AG04449 (cell line): ENCODE measurements around the gene DIS3L2.

Experiments
- CTCF ChIA-PET: fragments of 350-600 bp; formaldehyde crosslinking; extraction: SDS; loops from one replicate; lab custom pipeline; 2021; ENCODE audit warnings: antibody characterized with exemption; lab: Yijun Ruan, JAX
- POLR2A ChIA-PET: fragments of 400-600, 350-600 bp; formaldehyde crosslinking; extraction: SDS; loops from one replicate; lab custom pipeline; 2020; ENCODE audit warnings: antibody characterized with exemption, inconsistent platforms; lab: Yijun Ruan, JAX
- DNase-seq: peaks from one replicate; pipeline ENCODE4 v3.0.0-alpha.2; 2010; ENCODE audit warnings: low read depth, low spot score
- H3K4me3 ChIP-seq: 2 replicates; pipeline ENCODE4 v1.5.1; 2011; ENCODE audit warnings: low read depth, mild to moderate bottlenecking, control low read depth, low read length
- CTCF ChIP-seq: IDR thresholded peaks from one replicate; pipeline ENCODE4 v1.5.1; 2011; ENCODE audit warnings: mild to moderate bottlenecking, moderate library complexity, low read length, control low read depth, inconsistent platforms; ENCODE audit not compliant: insufficient read depth; ENCODE audit errors: missing control alignments

Gene DIS3L2

DNA sequence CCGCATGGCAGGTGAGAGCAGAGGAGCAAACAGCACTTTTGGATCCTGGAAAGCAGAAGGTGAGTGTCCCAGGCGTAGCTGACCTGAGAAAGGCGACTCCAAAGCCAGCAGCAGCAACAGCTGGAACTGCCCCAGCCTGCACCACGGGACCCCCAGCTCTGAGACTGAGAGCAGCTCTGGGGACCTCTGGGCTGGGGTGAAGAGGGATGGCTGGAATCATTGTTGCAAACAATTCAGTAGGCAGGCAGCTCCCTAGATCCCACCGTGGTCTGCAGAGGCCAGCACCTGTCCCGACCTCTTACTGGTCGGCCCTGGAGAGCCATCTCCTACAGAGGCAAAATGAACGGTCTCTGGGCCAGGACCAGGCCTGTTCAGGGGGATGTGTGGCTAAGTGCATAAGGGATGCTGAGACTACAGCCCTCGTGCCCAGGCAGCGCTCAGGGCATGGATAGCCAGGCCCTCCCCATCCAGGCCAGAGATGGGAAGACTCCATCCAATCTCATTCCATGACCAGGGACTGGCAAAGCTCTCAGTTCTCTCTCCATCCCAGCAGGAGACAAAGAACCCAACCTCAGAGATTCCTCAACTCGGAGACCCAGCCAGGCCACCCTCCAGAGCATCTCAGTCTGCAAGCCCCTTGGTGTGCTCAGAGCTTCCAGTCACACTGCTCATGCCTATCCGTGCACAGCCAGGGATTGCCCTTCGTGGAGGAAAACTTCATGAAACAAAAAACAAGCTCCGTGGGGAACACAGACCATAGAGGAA, 378.8 kb downstream of the DIS3L2 start:
- TF ChIP-seq CTCF, result no peak

GRCh38 chr2:232341061-232341738, 379.7 kb downstream of the DIS3L2 start:
- no peak for DNase-seq
- ChIA-PET CTCF (interaction anchor here (1.0 to 1.8 kb wide), 6 partner anchors 14 to 441 kb away, joined by 3 to 7 read pairs (median 4); no protein-coding TSS in a partner anchor), POLR2A (interaction anchor here (0.6 kb wide), 1 partner anchor 43 kb away, joined by 3 read pairs; no protein-coding TSS in a partner anchor)
- TF ChIP-seq CTCF, result no peak
- no peak overlapping the region for H3K4me3 ChIP-seq

More for the DNA sequence above, 378.8 kb downstream of the DIS3L2 start:
- H3K4me3 ChIP-seq, result no peak overlapping the region
- CTCF ChIA-PET, result interaction anchor here (0.9 to 1.8 kb wide), 9 partner anchors 10 to 440 kb away, joined by 3 to 7 read pairs (median 3); no protein-coding TSS in a partner anchor
- DNase-seq, result no peak
- POLR2A ChIA-PET, result interaction anchor here (0.6 kb wide), 1 partner anchor 43 kb away, joined by 3 read pairs; no protein-coding TSS in a partner anchor

GRCh38 chr2:232341739-232342126, 380.2 kb downstream of the DIS3L2 start:
- ChIA-PET POLR2A (no interaction called here), CTCF (interaction anchor here (1.1 to 1.8 kb wide), 4 partner anchors 15 to 442 kb away, joined by 3 to 5 read pairs (median 4); no protein-coding TSS in a partner anchor)
- no peak for TF ChIP-seq CTCF
- no peak for DNase-seq
- no peak overlapping the region for H3K4me3 ChIP-seq

- POLR2A ChIA-PET, result no interaction called here
Observed at GRCh38 chr2:232342635-232343565, 381.4 kb downstream of the DIS3L2 start.

DNA sequence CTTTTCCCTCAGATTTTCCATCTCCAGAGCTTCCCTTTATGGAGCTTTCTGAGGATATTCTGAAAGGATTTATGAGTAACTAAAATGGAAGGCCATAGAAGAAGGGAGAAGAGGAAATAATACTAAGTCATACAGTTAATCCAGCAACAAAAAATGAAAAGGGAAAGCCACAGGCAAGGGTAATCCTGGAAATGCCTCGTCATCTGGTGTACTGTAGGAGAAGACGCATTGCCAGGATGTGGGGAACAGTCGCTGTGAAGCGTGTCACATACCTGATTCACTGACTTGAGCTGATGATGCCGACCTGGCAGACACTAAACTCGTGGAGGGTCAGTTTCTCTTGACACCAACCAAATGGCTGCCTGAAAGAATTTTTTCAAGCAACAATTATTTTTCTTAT, 382.3 kb downstream of the DIS3L2 start:
- H3K4me3 ChIP-seq, result no peak overlapping the region
- no peak for DNase-seq
- ChIA-PET POLR2A (no interaction called here), CTCF (interaction anchor here (0.7 to 1.8 kb wide), 5 partner anchors 16 to 492 kb away, joined by 3 to 7 read pairs (median 3); no protein-coding TSS in a partner anchor)
- no peak for TF ChIP-seq CTCF

More at GRCh38 chr2:232342635-232343565, 381.4 kb downstream of the DIS3L2 start:
- H3K4me3 ChIP-seq, result no peak overlapping the region
- no peak for TF ChIP-seq CTCF
- no peak for DNase-seq
- CTCF ChIA-PET, result interaction anchor here (0.7 to 1.0 kb wide), 3 partner anchors 24 to 491 kb away, joined by 3 to 4 read pairs (median 3); no protein-coding TSS in a partner anchor
